Heart left ventricle (tissue), 13 donors: ENCODE measurements around the gene EPDR1.

Experiments
- CTCF ChIP-seq, 12 donors: fragments of 200-600 bp; sonication (generic) in 4 of 12; IDR thresholded peaks; one replicate each; pipeline versions ENCODE4 v1.5.0 to v1.8.0; 2018 to 2022; ENCODE audit warnings: antibody characterized with exemption in 12 of 12, mild to moderate bottlenecking in 5 of 12
- POLR2A ChIP-seq, 2 donors: fragments of 450-650 bp; IDR thresholded peaks; one replicate each; pipeline ENCODE4 v1.6.1; 2017; ENCODE audit warnings: antibody characterized with exemption in 2 of 2, mild to moderate bottlenecking in 2 of 2, moderate library complexity in 2 of 2
- donor health status: ischemic (EF 13 %, LVEDD 7.1; RV severe dilation, severe dysfunction).
- donor health status: DM: no; HTN: yes; CAD: no.
- donor health status: DM: no; HTN: no; CAD: no.
- donor health status: ischemic (EF 25% LVEDD 6.9; RV normal size, moderate dysfunction).
- donor health status: ischemic (EF 25% LVEDD 5.7; RV mildly dilated, moderate dysfunction).
- donor health status: ischemic (EF 35%, LVEDD 5.7; RV mildly dilated, moderate dysfunction).
- donor health status: nonischemic (EF 11% LVEDD 7.7; RV severe dilation, severe dysfunction).
- donor health status: DM: yes; HTN: yes; CAD: no.
- donor health status: PGD.
- donor health status: ischemic (EF 29% LVEDD 5.4; RV normal size, mild dysfunction).
- donor health status: nonischemic (EF 23%, LVEDD 6.1; RV moderate dilation, normal function).

GRCh38 chr7:37974711-37975110 is 54.3 kb downstream of the EPDR1 start:
- no peak for TF ChIP-seq CTCF (IDR thresholded peaks at IDR 0.05)
- no peak for TF ChIP-seq POLR2A (IDR thresholded peaks at IDR 0.05)
